AG04449 (cell line): ENCODE results near the gene MRPS14.

Experiments used
- CTCF ChIA-PET: fragments of 350-600 bp; formaldehyde crosslinking; extraction: SDS; loops from one replicate; lab custom pipeline; 2021; ENCODE audit warnings: antibody characterized with exemption; lab: Yijun Ruan, JAX
- POLR2A ChIA-PET: fragments of 400-600, 350-600 bp; formaldehyde crosslinking; extraction: SDS; loops from one replicate; lab custom pipeline; 2020; ENCODE audit warnings: antibody characterized with exemption, inconsistent platforms; lab: Yijun Ruan, JAX
- DNase-seq: peaks from one replicate; pipeline ENCODE4 v3.0.0-alpha.2; 2010; ENCODE audit warnings: low read depth, low spot score
- H3K4me3 ChIP-seq: 2 replicates; pipeline ENCODE4 v1.5.1; 2011; ENCODE audit warnings: low read depth, mild to moderate bottlenecking, control low read depth, low read length
- TF ChIP-seq, protein P1 (sequence below): IDR thresholded peaks from one replicate; pipeline ENCODE4 v1.5.1; 2011; ENCODE audit warnings: mild to moderate bottlenecking, moderate library complexity, low read length, control low read depth, inconsistent platforms; ENCODE audit not compliant: insufficient read depth; ENCODE audit errors: missing control alignments

MRPS14 gene

GRCh38 chr1:175043824-175044223 is 20.6 kb upstream of the MRPS14 start:
- no peak overlapping the region for H3K4me3 ChIP-seq
- ChIA-PET CTCF (no interaction called here), POLR2A (no interaction called here)
- no peak for DNase-seq
- TF ChIP-seq, protein P1, sequence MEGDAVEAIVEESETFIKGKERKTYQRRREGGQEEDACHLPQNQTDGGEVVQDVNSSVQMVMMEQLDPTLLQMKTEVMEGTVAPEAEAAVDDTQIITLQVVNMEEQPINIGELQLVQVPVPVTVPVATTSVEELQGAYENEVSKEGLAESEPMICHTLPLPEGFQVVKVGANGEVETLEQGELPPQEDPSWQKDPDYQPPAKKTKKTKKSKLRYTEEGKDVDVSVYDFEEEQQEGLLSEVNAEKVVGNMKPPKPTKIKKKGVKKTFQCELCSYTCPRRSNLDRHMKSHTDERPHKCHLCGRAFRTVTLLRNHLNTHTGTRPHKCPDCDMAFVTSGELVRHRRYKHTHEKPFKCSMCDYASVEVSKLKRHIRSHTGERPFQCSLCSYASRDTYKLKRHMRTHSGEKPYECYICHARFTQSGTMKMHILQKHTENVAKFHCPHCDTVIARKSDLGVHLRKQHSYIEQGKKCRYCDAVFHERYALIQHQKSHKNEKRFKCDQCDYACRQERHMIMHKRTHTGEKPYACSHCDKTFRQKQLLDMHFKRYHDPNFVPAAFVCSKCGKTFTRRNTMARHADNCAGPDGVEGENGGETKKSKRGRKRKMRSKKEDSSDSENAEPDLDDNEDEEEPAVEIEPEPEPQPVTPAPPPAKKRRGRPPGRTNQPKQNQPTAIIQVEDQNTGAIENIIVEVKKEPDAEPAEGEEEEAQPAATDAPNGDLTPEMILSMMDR = no peak

- no peak overlapping the region for H3K4me3 ChIP-seq
- POLR2A ChIA-PET = no interaction called here
- TF ChIP-seq, protein P1 = no peak
- DNase-seq = no peak
- CTCF ChIA-PET = interaction anchor here (1.3 kb wide), 1 partner anchor 13 kb away, joined by 4 read pairs; no protein-coding TSS in a partner anchor
Observed at GRCh38 chr1:175042650-175043049, 19.4 kb upstream of the MRPS14 start.

DNA sequence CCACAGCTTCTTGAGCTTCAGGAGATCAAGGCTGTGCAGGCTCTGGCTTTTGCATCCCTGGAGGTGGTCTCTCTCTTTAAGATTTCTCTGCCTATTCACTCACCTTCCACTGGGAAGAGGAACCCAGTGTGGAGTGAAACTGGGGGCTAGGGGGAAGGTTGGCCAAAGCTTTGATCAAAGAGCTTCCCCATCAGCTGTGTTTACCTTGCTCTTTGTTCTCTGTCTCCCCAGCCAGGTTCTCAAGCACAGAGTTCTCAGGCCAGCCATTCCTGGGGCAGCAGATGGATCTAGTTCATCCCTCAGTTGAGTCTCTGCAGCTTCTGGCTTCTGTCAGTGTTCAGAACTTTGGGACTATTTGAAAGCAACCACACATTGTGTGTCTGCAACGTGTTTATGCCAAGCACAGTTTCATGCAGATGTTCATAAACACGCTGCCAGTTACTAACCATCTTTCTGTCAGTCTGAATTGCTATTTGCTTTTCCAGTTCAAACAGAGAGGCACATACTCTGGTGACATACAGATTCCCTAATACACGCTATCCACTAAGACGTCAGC is 17.2 kb upstream of the MRPS14 start:
- no peak overlapping the region for H3K4me3 ChIP-seq
- ChIA-PET CTCF (interaction anchor here (0.9 to 1.3 kb wide), 2 partner anchors 75 to 106 kb away, joined by 3 to 4 read pairs; no protein-coding TSS in a partner anchor), POLR2A (interaction anchor here (1.1 kb wide), 1 partner anchor 17 kb away, joined by 3 read pairs; the partner anchor contains the start of gene MRPS14)
- DNase-seq = no peak
- TF ChIP-seq, protein P1 = no peak

DNA sequence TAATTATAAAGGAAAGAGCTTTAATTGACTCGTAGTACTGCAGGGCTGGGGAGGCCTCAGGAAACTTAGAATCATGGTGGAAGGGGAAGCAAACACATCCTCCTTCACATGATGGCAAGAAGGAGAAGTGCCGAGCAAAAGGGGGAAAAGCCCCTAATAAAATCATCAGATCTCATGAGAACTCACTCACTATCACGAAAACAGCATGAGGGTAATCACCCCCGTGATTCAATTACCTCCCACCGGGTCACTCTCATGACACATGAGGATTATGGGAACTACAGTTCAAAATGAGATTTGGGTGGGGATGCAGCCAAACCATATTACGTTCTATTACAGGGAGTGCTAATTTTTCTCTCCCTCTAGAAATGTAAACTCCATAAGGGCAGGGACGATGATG is 14.2 kb upstream of the MRPS14 start:
- POLR2A ChIA-PET = no interaction called here
- DNase-seq = no peak
- H3K4me3 ChIP-seq = no peak overlapping the region
- TF ChIP-seq, protein P1 = no peak
- CTCF ChIA-PET = interaction anchor here (1.8 kb wide), 1 partner anchor 88 kb away, joined by 6 read pairs; no protein-coding TSS in a partner anchor

DNA sequence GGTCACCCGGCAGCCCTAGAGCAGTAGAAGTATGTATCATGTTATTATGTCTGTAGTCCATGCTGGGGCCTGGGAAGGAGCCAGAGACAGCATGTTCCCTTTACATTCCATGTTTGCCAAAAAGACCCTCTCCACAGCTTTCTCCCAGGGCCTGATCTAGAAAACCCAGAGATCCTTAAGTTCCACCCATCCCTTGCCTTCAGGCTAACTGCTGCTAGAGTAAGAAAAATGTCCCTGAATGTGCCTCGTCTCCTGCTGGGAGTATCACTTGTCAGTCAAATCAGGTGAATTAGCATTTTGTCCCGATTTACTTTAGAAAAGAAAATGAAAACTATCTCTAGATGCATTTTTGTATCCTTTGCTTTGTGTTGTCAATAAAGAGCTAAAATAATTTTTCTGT is 13.3 kb upstream of the MRPS14 start:
- no peak for DNase-seq
- TF ChIP-seq, protein P1 = no peak
- CTCF ChIA-PET = interaction anchor here (1.8 kb wide), 1 partner anchor 89 kb away, joined by 6 read pairs; no protein-coding TSS in a partner anchor
- POLR2A ChIA-PET = no interaction called here
- no peak overlapping the region for H3K4me3 ChIP-seq

DNA sequence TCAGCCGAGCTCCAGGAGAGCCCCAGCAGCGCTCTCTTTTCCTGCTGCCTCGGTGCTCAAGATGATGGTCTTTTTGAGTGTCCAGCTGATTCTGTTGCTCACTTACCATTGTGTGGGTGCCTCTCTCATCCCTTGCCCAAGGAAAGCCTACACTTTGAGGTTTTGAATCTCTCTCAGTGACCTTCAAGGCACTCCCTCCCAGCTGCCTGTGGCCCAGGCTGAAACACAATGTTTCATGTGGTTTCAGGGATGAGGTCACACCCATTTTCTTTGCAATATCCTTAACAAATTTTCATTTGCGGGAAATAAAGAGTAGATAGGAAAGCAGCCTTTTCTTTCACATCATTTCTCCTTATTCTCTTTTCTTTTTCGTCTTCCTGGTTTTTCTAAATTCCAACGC is 12.6 kb upstream of the MRPS14 start:
- TF ChIP-seq, protein P1 = no peak
- no peak for DNase-seq
- ChIA-PET POLR2A (no interaction called here), CTCF (interaction anchor here (1.8 kb wide), 1 partner anchor 89 kb away, joined by 6 read pairs; no protein-coding TSS in a partner anchor)
- no peak overlapping the region for H3K4me3 ChIP-seq
